ENCODE measurements around the gene TRIM13.
A peak's percentile ranks its signal among the peaks of the same experiment; 100 is the strongest.
"Not testable (repeated sequence)": the region's sequence is repeated elsewhere in the genome, so short reads cannot be mapped to it uniquely, and the experiment has no call there.

The TRIM13 gene

GRCh38 chr13:49996951-49997895 lies at the start of gene TRIM13:
Gene TRIM13, plus strand, starts transcription at chr13:49997042. Its CDS starts 14,899 bp downstream, at chr13:50011941.
- DNase-seq, result peak; percentile 92
- in situ Hi-C loops (cut with MboI; ENCODE audit: low pct_unique_long_range_greater_than_20kb, low sequenced_read_pairs), result loop anchor here (25.0 kb wide), 2 partner anchors 915 to 1065 kb away; partner anchors contain the start of gene RNASEH2B

- in situ Hi-C loops (cut with MboI; ENCODE audit: low pct_unique_long_range_greater_than_20kb, low sequenced_read_pairs); DNase-seq: not testable (repeated sequence)
Measured at GRCh38 chr13:49948777-49949270, 48.0 kb upstream of the TRIM13 start.

GRCh38 chr13:49951754-49952535 lies 44.9 kb upstream of the TRIM13 start:
- no peak for DNase-seq
- in situ Hi-C loops (cut with MboI; ENCODE audit: low pct_unique_long_range_greater_than_20kb, low sequenced_read_pairs), result no loop called here

GRCh38 chr13:49953560-49953959 lies 43.3 kb upstream of the TRIM13 start:
- in situ Hi-C loops (cut with MboI; ENCODE audit: low pct_unique_long_range_greater_than_20kb, low sequenced_read_pairs), result no loop called here
- DNase-seq, result no peak

- in situ Hi-C loops (cut with MboI; ENCODE audit: low pct_unique_long_range_greater_than_20kb, low sequenced_read_pairs), result no loop called here
- DNase-seq, result no peak
Measured at GRCh38 chr13:49954674-49955455, 42.0 kb upstream of the TRIM13 start.

- in situ Hi-C loops (cut with MboI; ENCODE audit: low pct_unique_long_range_greater_than_20kb, low sequenced_read_pairs), result no loop called here
- no peak for DNase-seq
Measured at GRCh38 chr13:49956131-49956530, 40.7 kb upstream of the TRIM13 start.

GRCh38 chr13:49958321-49958720 lies 38.5 kb upstream of the TRIM13 start:
- DNase-seq, result no peak
- in situ Hi-C loops (cut with MboI; ENCODE audit: low pct_unique_long_range_greater_than_20kb, low sequenced_read_pairs), result no loop called here

- no peak for DNase-seq
- in situ Hi-C loops (cut with MboI; ENCODE audit: low pct_unique_long_range_greater_than_20kb, low sequenced_read_pairs), result no loop called here
Measured at GRCh38 chr13:49967456-49967855, 29.4 kb upstream of the TRIM13 start.

GRCh38 chr13:49972709-49973108 lies 24.1 kb upstream of the TRIM13 start:
- DNase-seq, result no peak
- in situ Hi-C loops (cut with MboI; ENCODE audit: low pct_unique_long_range_greater_than_20kb, low sequenced_read_pairs), result no loop called here

- in situ Hi-C loops (cut with MboI; ENCODE audit: low pct_unique_long_range_greater_than_20kb, low sequenced_read_pairs), result loop anchor here (25.0 kb wide), 2 partner anchors 936 to 1086 kb away; partner anchors contain the start of gene RNASEH2B
- DNase-seq, result no peak
Measured at GRCh38 chr13:49975826-49976225, 21.0 kb upstream of the TRIM13 start.

GRCh38 chr13:49976314-49977258 lies 20.3 kb upstream of the TRIM13 start:
- in situ Hi-C loops (cut with MboI; ENCODE audit: low pct_unique_long_range_greater_than_20kb, low sequenced_read_pairs), result loop anchor here (25.0 kb wide), 2 partner anchors 936 to 1086 kb away; partner anchors contain the start of gene RNASEH2B
- peak; percentile 76 for DNase-seq

- peak; percentile 49 for DNase-seq
- in situ Hi-C loops (cut with MboI; ENCODE audit: low pct_unique_long_range_greater_than_20kb, low sequenced_read_pairs), result loop anchor here (25.0 kb wide), 2 partner anchors 934 to 1084 kb away; partner anchors contain the start of gene RNASEH2B
Measured at GRCh38 chr13:49977992-49978391, 18.9 kb upstream of the TRIM13 start.

GRCh38 chr13:49980266-49980665 lies 16.6 kb upstream of the TRIM13 start:
- in situ Hi-C loops (cut with MboI; ENCODE audit: low pct_unique_long_range_greater_than_20kb, low sequenced_read_pairs), result loop anchor here (25.0 kb wide), 2 partner anchors 932 to 1082 kb away; partner anchors contain the start of gene RNASEH2B
- no peak for DNase-seq

GRCh38 chr13:49985129-49985528 lies 11.7 kb upstream of the TRIM13 start:
- DNase-seq, result no peak
- in situ Hi-C loops (cut with MboI; ENCODE audit: low pct_unique_long_range_greater_than_20kb, low sequenced_read_pairs), result loop anchor here (25.0 kb wide), 2 partner anchors 927 to 1077 kb away; partner anchors contain the start of gene RNASEH2B

- in situ Hi-C loops (cut with MboI; ENCODE audit: low pct_unique_long_range_greater_than_20kb, low sequenced_read_pairs), result loop anchor here (25.0 kb wide), 2 partner anchors 926 to 1076 kb away; partner anchors contain the start of gene RNASEH2B
- no peak for DNase-seq
Measured at GRCh38 chr13:49986471-49986870, 10.4 kb upstream of the TRIM13 start.

- DNase-seq, result not testable (repeated sequence)
- in situ Hi-C loops (cut with MboI; ENCODE audit: low pct_unique_long_range_greater_than_20kb, low sequenced_read_pairs), result loop anchor here (25.0 kb wide), 2 partner anchors 922 to 1072 kb away; partner anchors contain the start of gene RNASEH2B
Measured at GRCh38 chr13:49990612-49991011, 6.2 kb upstream of the TRIM13 start.

GRCh38 chr13:49993111-49993510 lies 3.7 kb upstream of the TRIM13 start:
- no peak for DNase-seq
- in situ Hi-C loops (cut with MboI; ENCODE audit: low pct_unique_long_range_greater_than_20kb, low sequenced_read_pairs), result loop anchor here (25.0 kb wide), 2 partner anchors 919 to 1069 kb away; partner anchors contain the start of gene RNASEH2B
